Astrocyte (in vitro differentiated cells and primary cell): ENCODE data around the gene TMCO2. TPM values are rescaled to one million over a fixed set of nuclear protein-coding genes. Genes with fewer than 3 reads are reported as not detected.

ENCODE experiments used
- DNase-seq: peaks from one replicate; pipeline ENCODE4 v3.0.0-alpha.2; 2010; ENCODE audit warnings: low read depth
- FAIRE-seq: peaks from 2 replicates; lab custom pipeline; 2011; peaks lifted over from hg19 to GRCh38; lab: Jason Lieb, UNC
- H2AFZ ChIP-seq: 2 replicates; pipeline ENCODE4 v1.6.0; 2012; ENCODE audit warnings: low read depth, low read length, inconsistent platforms
- H3K27ac ChIP-seq: 2 replicates; pipeline ENCODE4 v1.5.1; 2011; ENCODE audit warnings: low read depth, low read length, inconsistent platforms
- H3K27me3 ChIP-seq: 2 replicates; pipeline ENCODE4 v1.6.0; 2011; ENCODE audit warnings: low read length, inconsistent platforms; ENCODE audit not compliant: insufficient read depth
- H3K36me3 ChIP-seq: 2 replicates; pipeline ENCODE4 v1.5.1; 2011; ENCODE audit warnings: low read length, inconsistent platforms; ENCODE audit not compliant: insufficient read depth
- H3K4me1 ChIP-seq: 2 replicates; pipeline ENCODE4 v1.5.1; 2011; ENCODE audit warnings: low read length, inconsistent platforms; ENCODE audit not compliant: insufficient read depth
- H3K4me2 ChIP-seq: 2 replicates; pipeline ENCODE4 v1.6.0; 2012; ENCODE audit warnings: low read length, inconsistent platforms
- H3K4me3 ChIP-seq: 2 replicates; pipeline ENCODE4 v1.5.1; 2011; ENCODE audit warnings: low read depth, mild to moderate bottlenecking, low read length, inconsistent platforms; ENCODE audit not compliant: insufficient read depth
- H3K79me2 ChIP-seq: 2 replicates; pipeline ENCODE4 v1.6.0; 2012; ENCODE audit warnings: mild to moderate bottlenecking, low read length, inconsistent platforms; ENCODE audit not compliant: insufficient read depth
- H3K9ac ChIP-seq: 2 replicates; pipeline ENCODE4 v1.6.0; 2012; ENCODE audit warnings: mild to moderate bottlenecking, low read length, inconsistent platforms
- H3K9me3 ChIP-seq: 2 replicates; pipeline ENCODE4 v1.5.1; 2012; ENCODE audit warnings: low read depth, mild to moderate bottlenecking, low read length, inconsistent platforms; ENCODE audit not compliant: insufficient read depth
- H4K20me1 ChIP-seq: 2 replicates; pipeline ENCODE4 v1.6.0; 2012; ENCODE audit warnings: low read length, inconsistent platforms; ENCODE audit not compliant: insufficient read depth
- H3K27ac Mint-ChIP-seq: one replicate; pipeline ENCODE4 v1.8.0; 2021; ENCODE audit warnings: mild to moderate bottlenecking, mixed read lengths; ENCODE audit not compliant: unreplicated experiment
- H3K27me3 Mint-ChIP-seq: one replicate; pipeline ENCODE4 v1.8.0; 2021; ENCODE audit warnings: low read depth, mixed read lengths; ENCODE audit not compliant: unreplicated experiment
- H3K36me3 Mint-ChIP-seq: one replicate; pipeline ENCODE4 v1.8.0; 2021; ENCODE audit warnings: low read depth, mixed read lengths; ENCODE audit not compliant: unreplicated experiment
- H3K4me1 Mint-ChIP-seq: one replicate; pipeline ENCODE4 v1.8.0; 2021; ENCODE audit warnings: low read depth, mixed read lengths; ENCODE audit not compliant: unreplicated experiment
- H3K4me3 Mint-ChIP-seq: one replicate; pipeline ENCODE4 v1.8.0; 2021; ENCODE audit warnings: mild to moderate bottlenecking, moderate library complexity, mixed read lengths; ENCODE audit not compliant: unreplicated experiment
- H3K9me3 Mint-ChIP-seq: one replicate; pipeline ENCODE4 v1.8.0; 2021; ENCODE audit warnings: mild to moderate bottlenecking, mixed read lengths; ENCODE audit not compliant: unreplicated experiment
- CTCF ChIP-seq: IDR thresholded peaks from 2 replicates; pipeline ENCODE4 v1.5.1; 2011; ENCODE audit warnings: low read depth, mild to moderate bottlenecking, inconsistent platforms, low read length, moderate library complexity; ENCODE audit not compliant: insufficient read depth
- EZH2 ChIP-seq: IDR thresholded peaks from 2 replicates; pipeline ENCODE4 v1.6.1; 2012; ENCODE audit warnings: mild to moderate bottlenecking, low read length, inconsistent platforms; ENCODE audit not compliant: insufficient read depth
- total RNA-seq: library from RNA; stranded (reverse); gene quantifications from 2 replicates; pipeline ENCODE4 v1.2.1, GENCODE V29; 2021

Gene TMCO2
- total RNA-seq, 1 donor from 2014 or later: not detected

- no peak for FAIRE-seq
These were observed 28.4 kb downstream of the TMCO2 start for GRCh38 chr1:40276122-40276521.

GRCh38 chr1:40281853-40282252, 34.1 kb downstream of the TMCO2 start:
- H3K4me1 Mint-ChIP-seq: no peaks in the 10 kb centered on the region
- Histone ChIP-seq H3K27me3 (no peaks in the 10 kb centered on the region), H4K20me1 (peaks cover 5% of the 10 kb centered on the region), H3K9ac (no peak overlapping the region), H3K27ac (no peak overlapping the region), H3K79me2 (peaks cover 22% of the 10 kb centered on the region), H3K4me2 (no peak overlapping the region), H3K36me3 (peaks cover 33% of the 10 kb centered on the region), H3K9me3 (no peaks in the 10 kb centered on the region), H3K4me3 (no peak overlapping the region), H2AFZ (no peak overlapping the region), H3K4me1 (no peaks in the 10 kb centered on the region)
- DNase-seq: no peak
- no peak overlapping the region for H3K27ac Mint-ChIP-seq
- H3K9me3 Mint-ChIP-seq: no peaks in the 10 kb centered on the region
- TF ChIP-seq EZH2: no peak
- TF ChIP-seq CTCF: no peak
- H3K36me3 Mint-ChIP-seq: peaks cover 4% of the 10 kb centered on the region
- no peaks in the 10 kb centered on the region for H3K27me3 Mint-ChIP-seq
- no peak for FAIRE-seq
- H3K4me3 Mint-ChIP-seq: no peak overlapping the region

More at GRCh38 chr1:40276122-40276521, 28.4 kb downstream of the TMCO2 start:
- Mint-ChIP-seq H3K4me3 (no peak overlapping the region), H3K27me3 (no peaks in the 10 kb centered on the region), H3K27ac (peak overlapping the region; percentile 15), H3K4me1 (no peaks in the 10 kb centered on the region), H3K9me3 (no peaks in the 10 kb centered on the region), H3K36me3 (peaks cover 8% of the 10 kb centered on the region)
- Histone ChIP-seq H3K36me3 (peaks cover 41% of the 10 kb centered on the region), H3K4me1 (no peaks in the 10 kb centered on the region), H3K4me2 (no peak overlapping the region), H3K27me3 (no peaks in the 10 kb centered on the region), H3K9ac (no peak overlapping the region), H2AFZ (no peak overlapping the region), H4K20me1 (peaks cover 9% of the 10 kb centered on the region), H3K79me2 (peaks cover 39% of the 10 kb centered on the region), H3K9me3 (no peaks in the 10 kb centered on the region), H3K4me3 (no peak overlapping the region), H3K27ac (no peak overlapping the region)
- TF ChIP-seq CTCF (no peak), EZH2 (no peak)
- DNase-seq: no peak

GRCh38 chr1:40291293-40291692, 43.6 kb downstream of the TMCO2 start:
- Mint-ChIP-seq H3K27ac (no peak overlapping the region), H3K4me3 (no peak overlapping the region), H3K9me3 (no peaks in the 10 kb centered on the region), H3K36me3 (peaks cover 24% of the 10 kb centered on the region), H3K4me1 (no peaks in the 10 kb centered on the region), H3K27me3 (no peaks in the 10 kb centered on the region)
- FAIRE-seq (no peak), DNase-seq (no peak)
- Histone ChIP-seq H4K20me1 (peaks cover 4% of the 10 kb centered on the region), H3K36me3 (peaks cover 51% of the 10 kb centered on the region), H3K9ac (no peak overlapping the region), H3K9me3 (no peaks in the 10 kb centered on the region), H2AFZ (no peak overlapping the region), H3K4me3 (no peak overlapping the region), H3K27me3 (no peaks in the 10 kb centered on the region), H3K27ac (no peak overlapping the region), H3K4me2 (no peak overlapping the region), H3K4me1 (no peaks in the 10 kb centered on the region), H3K79me2 (no peaks in the 10 kb centered on the region)
- TF ChIP-seq CTCF (no peak), EZH2 (no peak)
